HG03060 (cell line): ENCODE results near the gene TCF3.
"Not testable (repeated sequence)": the region's sequence is repeated elsewhere in the genome, so short reads cannot be mapped to it uniquely, and the experiment has no call there.

Experiments used
- ATAC-seq: cut with Tn5 transposase; IDR thresholded peaks from one replicate; pipeline ENCODE4 v1.9.1; 2021; ENCODE audit warnings: low read depth, moderate number of reproducible peaks; ENCODE audit not compliant: unreplicated experiment

The TCF3 gene

GRCh38 chr19:1652471-1653299 lies at the start of gene TCF3:
Gene TCF3 (minus strand): TSS chr19:1652615. CDS start chr19:1650248, 2,367 bp downstream.
- ATAC-seq: peak; percentile 67

GRCh38 chr19:1700733-1701663 lies 48.6 kb upstream of the TCF3 start:
- ATAC-seq: no peak

- no peak for ATAC-seq
These were observed 47.8 kb upstream of the TCF3 start for GRCh38 chr19:1699998-1700732.

GRCh38 chr19:1699386-1699785 lies 47.0 kb upstream of the TCF3 start:
- no peak for ATAC-seq

GRCh38 chr19:1698636-1699035 lies 46.2 kb upstream of the TCF3 start:
- no peak for ATAC-seq

GRCh38 chr19:1695481-1695880 lies 43.1 kb upstream of the TCF3 start:
- ATAC-seq: not testable (repeated sequence)

GRCh38 chr19:1691589-1692290 lies 39.3 kb upstream of the TCF3 start:
- no peak for ATAC-seq

GRCh38 chr19:1690699-1691307 lies 38.4 kb upstream of the TCF3 start:
- ATAC-seq: no peak

- not testable (repeated sequence) for ATAC-seq
These were observed 33.4 kb upstream of the TCF3 start for GRCh38 chr19:1685785-1686184.

- ATAC-seq: no peak
These were observed 32.6 kb upstream of the TCF3 start for GRCh38 chr19:1685046-1685445.

GRCh38 chr19:1684573-1684912 lies 32.1 kb upstream of the TCF3 start:
- no peak for ATAC-seq

- no peak for ATAC-seq
These were observed 31.6 kb upstream of the TCF3 start for GRCh38 chr19:1683869-1684572.

- no peak for ATAC-seq
These were observed 28.6 kb upstream of the TCF3 start for GRCh38 chr19:1680976-1681375.

GRCh38 chr19:1678073-1678472 lies 25.7 kb upstream of the TCF3 start:
- ATAC-seq: no peak

- no peak for ATAC-seq
These were observed 24.2 kb upstream of the TCF3 start for GRCh38 chr19:1676351-1677266.

GRCh38 chr19:1675633-1676350 lies 23.4 kb upstream of the TCF3 start:
- no peak for ATAC-seq

GRCh38 chr19:1674293-1674679 lies 21.9 kb upstream of the TCF3 start:
- ATAC-seq: no peak
